ENCODE data around the gene SDCBP2. TPM values are rescaled to one million over a fixed set of nuclear protein-coding genes. Genes with fewer than 3 reads are reported as not detected.

Gene SDCBP2
- total RNA-seq, 1 experiment from 2014 or later: 3.3 TPM

DNA sequence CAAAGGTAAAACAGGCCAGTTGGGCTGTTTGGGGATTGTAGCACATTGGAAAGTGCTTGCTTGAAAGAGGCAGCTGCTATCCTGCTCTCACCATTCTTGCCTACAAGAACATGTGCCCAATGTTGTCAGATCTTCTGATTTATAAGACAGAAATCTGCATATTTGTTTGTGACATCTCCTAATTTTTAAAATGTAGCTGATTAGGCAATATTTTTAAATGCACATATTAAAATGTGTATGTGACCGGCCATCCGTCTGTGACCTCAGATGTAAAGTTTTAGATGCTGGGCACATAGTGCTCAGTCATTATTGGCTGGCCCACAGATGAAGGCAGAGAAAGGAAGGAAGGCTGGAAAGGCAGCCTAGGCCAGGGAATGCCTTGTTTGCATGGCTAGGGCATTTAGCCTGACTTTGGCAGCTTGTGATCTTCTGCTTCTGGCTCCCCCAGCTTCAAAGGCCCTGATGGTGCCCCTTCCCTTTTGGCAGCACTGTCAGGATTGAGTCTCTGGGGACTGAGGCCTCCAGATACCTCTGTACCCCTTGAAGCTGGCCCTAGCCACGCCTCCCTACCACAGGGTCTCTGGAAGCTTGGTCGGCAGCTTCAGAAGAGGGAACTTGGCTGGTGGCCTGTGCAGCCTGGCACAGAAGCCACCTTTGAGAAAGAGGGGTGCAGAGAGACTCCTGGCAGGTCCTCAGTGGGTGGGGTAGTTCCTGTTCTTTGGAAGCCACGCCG lies 56.4 kb downstream of the SDCBP2 start:
- no peak for DNase-seq (ENCODE audit: low spot score)
- H3K27me3 Mint-ChIP-seq (ENCODE audit: low read depth): no peaks in the 10 kb centered on the region; the same call in 1 of the 2 replicates
- H3K4me1 Mint-ChIP-seq: peaks cover 4% of the 10 kb centered on the region; the same call in 1 of the 2 replicates
- H3K36me3 Mint-ChIP-seq: no peaks in the 10 kb centered on the region
- TF ChIP-seq TCF7 (CRISPR knock-in tag; IDR thresholded peaks at IDR 0.05; ENCODE audit: low read depth) (no peak), PRRX2 (CRISPR knock-in tag; IDR thresholded peaks at IDR 0.05) (no peak), KAT7 (CRISPR knock-in tag; IDR thresholded peaks at IDR 0.05; ENCODE audit: borderline replicate concordance) (no peak), TP53 (CRISPR knock-in tag; IDR thresholded peaks at IDR 0.05) (no peak), ESRRA (CRISPR knock-in tag; IDR thresholded peaks at IDR 0.05; ENCODE audit: borderline replicate concordance) (no peak), RELA (CRISPR knock-in tag; IDR thresholded peaks at IDR 0.05; ENCODE audit: borderline replicate concordance) (no peak), NR1H2 (CRISPR knock-in tag; IDR thresholded peaks at IDR 0.05) (no peak), SOX15 (CRISPR knock-in tag; IDR thresholded peaks at IDR 0.05) (no peak), FOXK1 (CRISPR knock-in tag; IDR thresholded peaks at IDR 0.05) (no peak), ZNF671 (CRISPR knock-in tag; IDR thresholded peaks at IDR 0.05) (no peak), MXD4 (CRISPR knock-in tag; IDR thresholded peaks at IDR 0.05; ENCODE audit: borderline replicate concordance) (no peak), ZNF396 (CRISPR knock-in tag; IDR thresholded peaks at IDR 0.05; ENCODE audit: borderline replicate concordance) (no peak)
- TF ChIP-seq, protein P1, sequence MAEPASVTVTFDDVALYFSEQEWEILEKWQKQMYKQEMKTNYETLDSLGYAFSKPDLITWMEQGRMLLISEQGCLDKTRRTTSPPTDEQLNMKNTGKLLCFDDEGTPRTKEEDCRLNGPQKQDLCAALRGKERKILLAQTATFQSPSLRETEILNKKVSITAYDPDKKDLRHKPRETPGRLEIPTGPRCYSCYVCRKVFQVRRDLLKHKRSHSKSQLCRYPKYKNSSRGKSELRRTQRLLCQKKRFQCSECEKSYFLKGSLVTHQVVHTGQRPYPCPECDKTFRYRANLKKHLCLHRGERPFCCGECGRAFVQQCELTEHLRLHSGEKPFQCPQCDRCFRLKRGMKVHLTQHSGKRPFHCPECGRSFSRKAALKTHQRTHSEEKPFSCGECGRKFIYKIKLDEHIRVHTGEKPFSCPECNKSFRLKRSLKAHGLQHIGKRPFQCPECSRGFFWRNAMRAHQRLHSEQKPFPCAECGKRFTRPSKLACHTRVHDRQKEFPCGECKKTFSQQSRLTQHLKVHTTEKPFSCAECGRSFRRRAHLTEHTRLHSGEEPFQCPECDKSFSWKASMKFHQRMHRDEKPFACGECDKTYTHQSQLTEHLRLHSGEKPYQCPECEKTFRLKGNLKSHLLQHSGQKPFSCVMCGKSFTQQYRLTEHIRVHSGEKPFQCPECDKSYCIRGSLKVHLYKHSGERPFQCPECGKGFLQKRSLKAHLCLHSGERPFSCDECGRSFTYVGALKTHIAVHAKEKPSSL (CRISPR knock-in tag; conservative IDR thresholded peaks at IDR 0.05): no peak
- TF ChIP-seq, protein P2, sequence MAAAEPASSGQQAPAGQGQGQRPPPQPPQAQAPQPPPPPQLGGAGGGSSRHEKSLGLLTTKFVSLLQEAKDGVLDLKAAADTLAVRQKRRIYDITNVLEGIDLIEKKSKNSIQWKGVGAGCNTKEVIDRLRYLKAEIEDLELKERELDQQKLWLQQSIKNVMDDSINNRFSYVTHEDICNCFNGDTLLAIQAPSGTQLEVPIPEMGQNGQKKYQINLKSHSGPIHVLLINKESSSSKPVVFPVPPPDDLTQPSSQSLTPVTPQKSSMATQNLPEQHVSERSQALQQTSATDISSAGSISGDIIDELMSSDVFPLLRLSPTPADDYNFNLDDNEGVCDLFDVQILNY (CRISPR knock-in tag; IDR thresholded peaks at IDR 0.05): no peak
- TF ChIP-seq, protein P3, sequence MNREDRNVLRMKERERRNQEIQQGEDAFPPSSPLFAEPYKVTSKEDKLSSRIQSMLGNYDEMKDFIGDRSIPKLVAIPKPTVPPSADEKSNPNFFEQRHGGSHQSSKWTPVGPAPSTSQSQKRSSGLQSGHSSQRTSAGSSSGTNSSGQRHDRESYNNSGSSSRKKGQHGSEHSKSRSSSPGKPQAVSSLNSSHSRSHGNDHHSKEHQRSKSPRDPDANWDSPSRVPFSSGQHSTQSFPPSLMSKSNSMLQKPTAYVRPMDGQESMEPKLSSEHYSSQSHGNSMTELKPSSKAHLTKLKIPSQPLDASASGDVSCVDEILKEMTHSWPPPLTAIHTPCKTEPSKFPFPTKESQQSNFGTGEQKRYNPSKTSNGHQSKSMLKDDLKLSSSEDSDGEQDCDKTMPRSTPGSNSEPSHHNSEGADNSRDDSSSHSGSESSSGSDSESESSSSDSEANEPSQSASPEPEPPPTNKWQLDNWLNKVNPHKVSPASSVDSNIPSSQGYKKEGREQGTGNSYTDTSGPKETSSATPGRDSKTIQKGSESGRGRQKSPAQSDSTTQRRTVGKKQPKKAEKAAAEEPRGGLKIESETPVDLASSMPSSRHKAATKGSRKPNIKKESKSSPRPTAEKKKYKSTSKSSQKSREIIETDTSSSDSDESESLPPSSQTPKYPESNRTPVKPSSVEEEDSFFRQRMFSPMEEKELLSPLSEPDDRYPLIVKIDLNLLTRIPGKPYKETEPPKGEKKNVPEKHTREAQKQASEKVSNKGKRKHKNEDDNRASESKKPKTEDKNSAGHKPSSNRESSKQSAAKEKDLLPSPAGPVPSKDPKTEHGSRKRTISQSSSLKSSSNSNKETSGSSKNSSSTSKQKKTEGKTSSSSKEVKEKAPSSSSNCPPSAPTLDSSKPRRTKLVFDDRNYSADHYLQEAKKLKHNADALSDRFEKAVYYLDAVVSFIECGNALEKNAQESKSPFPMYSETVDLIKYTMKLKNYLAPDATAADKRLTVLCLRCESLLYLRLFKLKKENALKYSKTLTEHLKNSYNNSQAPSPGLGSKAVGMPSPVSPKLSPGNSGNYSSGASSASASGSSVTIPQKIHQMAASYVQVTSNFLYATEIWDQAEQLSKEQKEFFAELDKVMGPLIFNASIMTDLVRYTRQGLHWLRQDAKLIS (CRISPR knock-in tag; IDR thresholded peaks at IDR 0.05; ENCODE audit: borderline replicate concordance): no peak
- TF ChIP-seq, protein P4, sequence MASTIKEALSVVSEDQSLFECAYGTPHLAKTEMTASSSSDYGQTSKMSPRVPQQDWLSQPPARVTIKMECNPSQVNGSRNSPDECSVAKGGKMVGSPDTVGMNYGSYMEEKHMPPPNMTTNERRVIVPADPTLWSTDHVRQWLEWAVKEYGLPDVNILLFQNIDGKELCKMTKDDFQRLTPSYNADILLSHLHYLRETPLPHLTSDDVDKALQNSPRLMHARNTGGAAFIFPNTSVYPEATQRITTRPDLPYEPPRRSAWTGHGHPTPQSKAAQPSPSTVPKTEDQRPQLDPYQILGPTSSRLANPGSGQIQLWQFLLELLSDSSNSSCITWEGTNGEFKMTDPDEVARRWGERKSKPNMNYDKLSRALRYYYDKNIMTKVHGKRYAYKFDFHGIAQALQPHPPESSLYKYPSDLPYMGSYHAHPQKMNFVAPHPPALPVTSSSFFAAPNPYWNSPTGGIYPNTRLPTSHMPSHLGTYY (CRISPR knock-in tag; IDR thresholded peaks at IDR 0.05): no peak
- TF ChIP-seq, protein P5, sequence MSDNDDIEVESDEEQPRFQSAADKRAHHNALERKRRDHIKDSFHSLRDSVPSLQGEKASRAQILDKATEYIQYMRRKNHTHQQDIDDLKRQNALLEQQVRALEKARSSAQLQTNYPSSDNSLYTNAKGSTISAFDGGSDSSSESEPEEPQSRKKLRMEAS (CRISPR knock-in tag; IDR thresholded peaks at IDR 0.05): no peak
- TF ChIP-seq, protein P6, sequence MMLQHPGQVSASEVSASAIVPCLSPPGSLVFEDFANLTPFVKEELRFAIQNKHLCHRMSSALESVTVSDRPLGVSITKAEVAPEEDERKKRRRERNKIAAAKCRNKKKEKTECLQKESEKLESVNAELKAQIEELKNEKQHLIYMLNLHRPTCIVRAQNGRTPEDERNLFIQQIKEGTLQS (CRISPR knock-in tag; conservative IDR thresholded peaks at IDR 0.05): no peak
- TF ChIP-seq, protein P7, sequence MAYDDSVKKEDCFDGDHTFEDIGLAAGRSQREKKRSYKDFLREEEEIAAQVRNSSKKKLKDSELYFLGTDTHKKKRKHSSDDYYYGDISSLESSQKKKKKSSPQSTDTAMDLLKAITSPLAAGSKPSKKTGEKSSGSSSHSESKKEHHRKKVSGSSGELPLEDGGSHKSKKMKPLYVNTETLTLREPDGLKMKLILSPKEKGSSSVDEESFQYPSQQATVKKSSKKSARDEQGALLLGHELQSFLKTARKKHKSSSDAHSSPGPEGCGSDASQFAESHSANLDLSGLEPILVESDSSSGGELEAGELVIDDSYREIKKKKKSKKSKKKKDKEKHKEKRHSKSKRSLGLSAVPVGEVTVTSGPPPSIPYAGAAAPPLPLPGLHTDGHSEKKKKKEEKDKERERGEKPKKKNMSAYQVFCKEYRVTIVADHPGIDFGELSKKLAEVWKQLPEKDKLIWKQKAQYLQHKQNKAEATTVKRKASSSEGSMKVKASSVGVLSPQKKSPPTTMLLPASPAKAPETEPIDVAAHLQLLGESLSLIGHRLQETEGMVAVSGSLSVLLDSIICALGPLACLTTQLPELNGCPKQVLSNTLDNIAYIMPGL (CRISPR knock-in tag; IDR thresholded peaks at IDR 0.05): no peak
- TF ChIP-seq, protein P8, sequence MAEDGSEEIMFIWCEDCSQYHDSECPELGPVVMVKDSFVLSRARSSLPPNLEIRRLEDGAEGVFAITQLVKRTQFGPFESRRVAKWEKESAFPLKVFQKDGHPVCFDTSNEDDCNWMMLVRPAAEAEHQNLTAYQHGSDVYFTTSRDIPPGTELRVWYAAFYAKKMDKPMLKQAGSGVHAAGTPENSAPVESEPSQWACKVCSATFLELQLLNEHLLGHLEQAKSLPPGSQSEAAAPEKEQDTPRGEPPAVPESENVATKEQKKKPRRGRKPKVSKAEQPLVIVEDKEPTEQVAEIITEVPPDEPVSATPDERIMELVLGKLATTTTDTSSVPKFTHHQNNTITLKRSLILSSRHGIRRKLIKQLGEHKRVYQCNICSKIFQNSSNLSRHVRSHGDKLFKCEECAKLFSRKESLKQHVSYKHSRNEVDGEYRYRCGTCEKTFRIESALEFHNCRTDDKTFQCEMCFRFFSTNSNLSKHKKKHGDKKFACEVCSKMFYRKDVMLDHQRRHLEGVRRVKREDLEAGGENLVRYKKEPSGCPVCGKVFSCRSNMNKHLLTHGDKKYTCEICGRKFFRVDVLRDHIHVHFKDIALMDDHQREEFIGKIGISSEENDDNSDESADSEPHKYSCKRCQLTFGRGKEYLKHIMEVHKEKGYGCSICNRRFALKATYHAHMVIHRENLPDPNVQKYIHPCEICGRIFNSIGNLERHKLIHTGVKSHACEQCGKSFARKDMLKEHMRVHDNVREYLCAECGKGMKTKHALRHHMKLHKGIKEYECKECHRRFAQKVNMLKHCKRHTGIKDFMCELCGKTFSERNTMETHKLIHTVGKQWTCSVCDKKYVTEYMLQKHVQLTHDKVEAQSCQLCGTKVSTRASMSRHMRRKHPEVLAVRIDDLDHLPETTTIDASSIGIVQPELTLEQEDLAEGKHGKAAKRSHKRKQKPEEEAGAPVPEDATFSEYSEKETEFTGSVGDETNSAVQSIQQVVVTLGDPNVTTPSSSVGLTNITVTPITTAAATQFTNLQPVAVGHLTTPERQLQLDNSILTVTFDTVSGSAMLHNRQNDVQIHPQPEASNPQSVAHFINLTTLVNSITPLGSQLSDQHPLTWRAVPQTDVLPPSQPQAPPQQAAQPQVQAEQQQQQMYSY (CRISPR knock-in tag; IDR thresholded peaks at IDR 0.05): no peak
- H3K27ac Mint-ChIP-seq: no peak overlapping the region
- no peak overlapping the region for H3K4me3 Mint-ChIP-seq
- POLR2A ChIA-PET: no interaction called here
- ATAC-seq: no peak
- H3K9me3 Mint-ChIP-seq: no peaks in the 10 kb centered on the region
- CTCF ChIA-PET: interaction anchor here (1.1 kb wide), 1 partner anchor 40 kb away, joined by 6 read pairs; no protein-coding TSS in a partner anchor
